GM18520 (cell line): ENCODE results near the gene NKTR.

ENCODE experiments used
- ATAC-seq: cut with Tn5 transposase; IDR thresholded peaks from one replicate; pipeline ENCODE4 v1.9.1; 2021; ENCODE audit not compliant: unreplicated experiment

NKTR gene

GRCh38 chr3:42660131-42660715 lies 59.7 kb downstream of the NKTR start:
- ATAC-seq = no peak

- ATAC-seq = no peak
Observed at GRCh38 chr3:42660898-42661297, 60.4 kb downstream of the NKTR start.

- no peak for ATAC-seq
Observed at GRCh38 chr3:42661593-42662022, 61.1 kb downstream of the NKTR start.

- ATAC-seq = no peak
Observed at GRCh38 chr3:42662037-42662812, 61.7 kb downstream of the NKTR start.

GRCh38 chr3:42662813-42663535 lies 62.5 kb downstream of the NKTR start:
- ATAC-seq = no peak

GRCh38 chr3:42663581-42664437 lies 63.3 kb downstream of the NKTR start:
- ATAC-seq = no peak

GRCh38 chr3:42664438-42664803 lies 63.9 kb downstream of the NKTR start:
- ATAC-seq = no peak

GRCh38 chr3:42665050-42665878 lies 64.8 kb downstream of the NKTR start:
- no peak for ATAC-seq

- ATAC-seq = no peak
Observed at GRCh38 chr3:42666022-42666421, 65.5 kb downstream of the NKTR start.

- ATAC-seq = no peak
Observed at GRCh38 chr3:42666577-42666998, 66.1 kb downstream of the NKTR start.

GRCh38 chr3:42667096-42667522 lies 66.6 kb downstream of the NKTR start:
- ATAC-seq = no peak

GRCh38 chr3:42667523-42668412 lies 67.3 kb downstream of the NKTR start:
- ATAC-seq = no peak

GRCh38 chr3:42668413-42668760 lies 67.9 kb downstream of the NKTR start:
- no peak for ATAC-seq

- no peak for ATAC-seq
Observed at GRCh38 chr3:42668793-42669217, 68.3 kb downstream of the NKTR start.

GRCh38 chr3:42670051-42670576 lies 69.6 kb downstream of the NKTR start:
- no peak for ATAC-seq

GRCh38 chr3:42670670-42671069 lies 70.2 kb downstream of the NKTR start:
- no peak for ATAC-seq

GRCh38 chr3:42672515-42672914 lies 72.0 kb downstream of the NKTR start:
- no peak for ATAC-seq

GRCh38 chr3:42673082-42673481 lies 72.6 kb downstream of the NKTR start:
- no peak for ATAC-seq

GRCh38 chr3:42674146-42674545 lies 73.7 kb downstream of the NKTR start:
- no peak for ATAC-seq
